SK-N-MC (cell line): ENCODE results near the gene RHOF.

ENCODE experiments used
- DNase-seq: peaks from one replicate; pipeline ENCODE4 v3.0.0-alpha.2; 2011; ENCODE audit warnings: low read depth, low spot score
- H3K27ac ChIP-seq: fragments of 200-600 bp; sonication (generic); 2 replicates; pipeline ENCODE4 v1.5.1; 2016; ENCODE audit warnings: mixed run types
- H3K36me3 ChIP-seq: fragments of 200-600 bp; sonication (generic); 2 replicates; pipeline ENCODE4 v1.6.1; 2017; ENCODE audit warnings: antibody characterized with exemption, low read length, mixed read lengths; ENCODE audit not compliant: insufficient read depth
- H3K4me3 ChIP-seq: fragments of 200-600 bp; sonication (generic); 2 replicates; pipeline ENCODE4 v1.5.1; 2016
- H3K9ac ChIP-seq: fragments of 200-600 bp; sonication (generic); 2 replicates; pipeline ENCODE4 v1.8.0; 2017; ENCODE audit warnings: mixed run types, mixed read lengths; ENCODE audit not compliant: insufficient read length
- H3K9me3 ChIP-seq: fragments of 200-600 bp; sonication (generic); 2 replicates; pipeline ENCODE4 v1.6.1; 2017; ENCODE audit warnings: low read depth, mild to moderate bottlenecking, antibody characterized with exemption, low read length, moderate library complexity, mixed read lengths
- EZH2 ChIP-seq: fragments of 200-600 bp; sonication (generic); IDR thresholded peaks from one replicate; pipeline ENCODE4 v1.6.1; 2017; ENCODE audit warnings: antibody characterized with exemption
- FOXP2 ChIP-seq: optimal IDR thresholded peaks from 2 replicates; pipeline ENCODE3; 2011; ENCODE audit warnings: mild to moderate bottlenecking, moderate library complexity; ENCODE audit not compliant: insufficient read depth; ENCODE audit errors: extremely low read length, control extremely low read depth
- POLR2AphosphoS5 ChIP-seq: IDR thresholded peaks from 2 replicates; pipeline ENCODE4 v1.6.1; 2012; ENCODE audit warnings: mild to moderate bottlenecking, low read depth, low read length, borderline replicate concordance

RHOF gene

DNA sequence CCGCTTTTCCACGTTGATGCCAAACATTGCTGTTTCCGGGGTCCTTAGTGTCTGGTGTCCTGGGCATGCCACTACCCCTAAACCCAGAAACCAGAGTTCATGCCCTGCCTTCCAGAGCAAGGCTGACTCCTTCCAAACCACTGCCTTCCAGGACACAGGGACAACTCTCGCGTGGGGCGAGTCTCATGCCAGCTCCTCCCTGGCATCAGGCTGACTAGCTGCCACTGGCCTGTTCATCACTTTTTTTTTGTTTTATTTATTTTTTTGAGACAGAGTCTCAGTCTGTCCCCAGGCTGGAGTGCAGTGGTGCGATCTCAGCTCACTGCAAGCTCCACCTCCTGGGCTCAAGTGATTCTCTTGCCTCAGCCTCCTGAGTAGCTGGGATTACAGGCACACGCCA lies 15.1 kb upstream of the RHOF start:
- Histone ChIP-seq H3K27ac (no peak overlapping the region), H3K9me3 (no peaks in the 10 kb centered on the region), H3K9ac (no peak overlapping the region), H3K36me3 (peaks cover 43% of the 10 kb centered on the region), H3K4me3 (no peak overlapping the region)
- no peak for DNase-seq
- TF ChIP-seq EZH2, result no peak

DNA sequence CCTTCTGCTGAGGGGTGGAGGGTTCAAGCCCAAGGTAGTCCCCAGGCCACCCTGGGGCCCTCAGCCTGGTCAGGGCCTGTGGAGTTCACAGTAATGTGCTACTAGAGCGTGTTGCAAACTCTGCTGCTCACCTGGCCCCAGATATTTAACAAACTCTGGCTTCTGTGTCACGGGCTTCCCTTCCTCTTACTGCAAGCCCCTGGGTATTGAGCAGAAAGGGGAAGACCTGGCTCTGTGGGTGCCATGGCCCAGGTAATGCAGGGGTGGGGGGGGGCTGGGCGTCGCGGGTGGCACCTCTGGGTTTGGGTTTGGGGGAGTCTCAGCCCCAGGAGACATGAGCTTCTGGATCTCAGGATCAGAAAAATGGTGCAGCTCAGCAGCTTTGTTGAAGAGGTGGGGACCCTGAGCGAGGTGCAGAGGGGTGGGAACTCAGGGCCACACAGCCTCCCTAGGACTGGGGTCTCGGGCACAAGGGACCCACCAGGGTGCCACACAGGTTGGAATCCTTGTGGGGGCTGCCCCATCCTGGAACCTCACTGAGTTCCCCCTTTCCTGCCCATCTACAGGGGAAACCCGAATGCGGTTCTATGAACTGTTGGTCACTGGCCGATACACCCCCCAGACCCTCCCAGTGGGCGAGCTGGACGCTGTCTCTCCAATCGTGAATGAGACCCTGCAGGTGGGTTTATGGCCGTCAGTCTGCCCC lies 14.3 kb upstream of the RHOF start:
- H3K9me3 ChIP-seq, result no peaks in the 10 kb centered on the region
- peaks cover 37% of the 10 kb centered on the region for H3K36me3 ChIP-seq
- H3K27ac ChIP-seq, result no peak overlapping the region
- H3K4me3 ChIP-seq, result no peak overlapping the region
- H3K9ac ChIP-seq, result no peak overlapping the region
- DNase-seq, result no peak
- TF ChIP-seq EZH2 (no peak), FOXP2 (no peak), POLR2AphosphoS5 (no peak)

DNA sequence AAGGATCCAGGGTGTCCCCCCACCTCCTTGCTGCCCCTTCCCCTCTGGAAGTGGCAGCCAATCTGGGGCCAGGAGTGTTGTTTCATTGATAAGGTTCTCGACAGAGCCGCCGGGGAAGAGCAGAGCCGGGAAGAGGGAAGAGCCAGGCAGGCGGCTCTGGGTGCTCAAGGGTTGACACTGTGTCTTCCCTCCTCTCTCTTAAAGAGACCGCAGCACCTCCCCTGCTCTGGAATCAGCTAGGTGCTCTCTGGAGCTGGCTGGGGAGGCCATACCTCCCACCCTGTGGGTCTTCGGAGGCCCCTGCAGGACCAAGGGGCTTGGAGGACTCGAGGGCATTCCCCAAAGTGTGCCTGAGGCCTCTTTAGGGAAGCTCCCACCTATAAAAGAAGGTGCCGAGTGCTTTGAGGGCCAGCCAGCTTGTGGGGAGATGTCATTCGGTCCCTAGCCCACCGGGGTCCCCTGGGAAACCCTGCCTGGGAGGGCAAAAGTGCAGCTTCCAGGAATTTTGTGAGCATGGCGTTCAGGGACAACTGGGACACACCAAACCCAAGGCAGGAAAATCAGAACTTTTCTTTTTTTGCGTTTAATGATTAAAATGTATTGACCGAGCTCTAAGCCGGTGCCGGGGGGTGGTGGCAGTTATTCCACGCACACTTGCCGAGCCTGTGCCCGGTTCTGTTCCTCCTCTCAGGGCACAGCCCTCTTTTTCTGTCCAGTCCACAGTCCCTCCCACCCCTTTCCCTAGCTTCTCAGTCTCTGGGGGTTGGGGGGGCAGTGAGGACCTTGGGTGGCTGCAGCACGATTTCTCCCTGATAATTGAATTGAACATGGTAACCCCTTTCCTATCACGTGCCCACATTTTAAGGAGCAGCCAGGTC lies 13.3 kb upstream of the RHOF start:
- DNase-seq, result no peak

DNA sequence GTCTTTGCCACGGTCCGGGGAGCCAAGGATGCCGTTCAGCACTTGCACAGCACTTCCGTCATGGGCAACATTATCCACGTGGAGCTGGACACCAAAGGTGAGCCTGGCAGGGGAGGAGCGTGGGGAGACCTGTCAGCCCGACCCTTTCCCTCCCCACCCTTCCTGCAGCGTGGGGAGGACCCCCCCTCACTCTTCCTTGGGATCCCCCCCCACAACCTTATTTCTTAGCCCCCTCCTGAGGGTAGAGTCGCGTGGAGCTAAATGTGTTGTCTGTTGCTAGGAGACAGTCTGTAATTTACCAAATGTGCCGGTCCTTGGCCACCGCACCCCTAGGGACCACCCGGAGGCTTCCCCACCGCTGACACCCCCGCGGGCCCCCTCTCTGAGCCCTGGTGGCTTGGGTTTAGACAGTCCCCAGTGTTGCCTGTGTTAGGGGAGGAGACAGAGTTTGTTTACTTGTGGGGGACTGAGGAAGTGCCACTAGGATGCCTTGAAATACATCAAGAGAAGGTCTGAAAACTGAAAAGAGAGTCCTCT lies 12.6 kb upstream of the RHOF start:
- Histone ChIP-seq H3K36me3 (peaks cover 27% of the 10 kb centered on the region), H3K9me3 (no peaks in the 10 kb centered on the region), H3K9ac (peak overlapping the region; percentile 22), H3K4me3 (peak overlapping the region; percentile 95), H3K27ac (no peak overlapping the region)
- DNase-seq, result no peak
- TF ChIP-seq EZH2 (no peak), FOXP2 (no peak), POLR2AphosphoS5 (no peak)

More for the DNA sequence above, 13.3 kb upstream of the RHOF start:
- Histone ChIP-seq H3K9me3 (no peaks in the 10 kb centered on the region), H3K4me3 (peak overlapping the region; percentile 95), H3K36me3 (peaks cover 32% of the 10 kb centered on the region), H3K27ac (peak overlapping the region; percentile 42; the same call in 1 of the 2 replicates), H3K9ac (peak overlapping the region; percentile 22)
- TF ChIP-seq POLR2AphosphoS5 (no peak), FOXP2 (no peak)

DNA sequence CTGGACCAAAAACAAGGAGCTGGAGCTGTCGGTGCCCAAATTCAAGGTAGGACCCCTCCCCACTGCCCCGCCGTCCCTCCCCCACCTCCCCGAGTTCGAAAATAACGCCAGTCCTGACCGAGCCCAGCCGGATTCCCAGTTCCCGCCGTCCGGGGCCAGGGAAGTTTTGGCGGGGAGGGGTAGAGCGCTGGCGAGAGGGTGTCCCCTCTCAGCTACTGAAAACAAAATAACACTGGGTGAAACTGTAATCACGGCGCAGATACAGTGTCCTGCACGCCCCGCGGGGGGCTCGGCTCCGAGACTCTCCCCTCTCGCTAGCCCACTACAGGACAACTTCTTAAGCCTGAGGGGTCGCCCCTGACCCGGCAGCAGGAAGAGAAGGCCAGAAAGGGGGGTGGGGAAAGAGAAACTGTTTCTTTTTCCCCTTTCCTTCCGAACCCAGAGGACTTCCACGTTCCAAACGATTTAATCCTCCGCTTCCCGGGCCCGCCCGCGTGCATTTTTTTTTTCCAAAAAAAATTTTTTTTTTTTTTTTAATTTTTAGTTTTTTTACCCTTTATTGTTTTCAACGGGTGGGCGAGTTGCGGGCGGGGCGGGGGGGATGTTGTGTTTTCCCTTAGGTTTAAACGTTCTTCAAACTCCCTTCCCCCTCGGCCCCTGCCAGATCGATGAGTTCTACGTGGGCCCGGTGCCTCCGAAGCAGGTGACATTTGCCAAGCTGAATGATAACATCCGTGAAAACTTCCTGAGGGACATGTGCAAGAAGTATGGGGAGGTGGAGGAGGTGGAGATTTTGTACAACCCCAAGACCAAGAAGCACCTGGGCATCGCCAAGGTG lies 11.9 kb upstream of the RHOF start:
- Histone ChIP-seq H3K27ac (peak overlapping the region; percentile 62), H3K9ac (peak overlapping the region; percentile 89), H3K36me3 (peaks cover 22% of the 10 kb centered on the region; the same call in 1 of the 2 replicates), H3K9me3 (no peaks in the 10 kb centered on the region), H3K4me3 (peak overlapping the region; percentile 95)
- no peak for TF ChIP-seq POLR2AphosphoS5
- no peak for TF ChIP-seq EZH2
- no peak for TF ChIP-seq FOXP2
- DNase-seq, result no peak

DNA sequence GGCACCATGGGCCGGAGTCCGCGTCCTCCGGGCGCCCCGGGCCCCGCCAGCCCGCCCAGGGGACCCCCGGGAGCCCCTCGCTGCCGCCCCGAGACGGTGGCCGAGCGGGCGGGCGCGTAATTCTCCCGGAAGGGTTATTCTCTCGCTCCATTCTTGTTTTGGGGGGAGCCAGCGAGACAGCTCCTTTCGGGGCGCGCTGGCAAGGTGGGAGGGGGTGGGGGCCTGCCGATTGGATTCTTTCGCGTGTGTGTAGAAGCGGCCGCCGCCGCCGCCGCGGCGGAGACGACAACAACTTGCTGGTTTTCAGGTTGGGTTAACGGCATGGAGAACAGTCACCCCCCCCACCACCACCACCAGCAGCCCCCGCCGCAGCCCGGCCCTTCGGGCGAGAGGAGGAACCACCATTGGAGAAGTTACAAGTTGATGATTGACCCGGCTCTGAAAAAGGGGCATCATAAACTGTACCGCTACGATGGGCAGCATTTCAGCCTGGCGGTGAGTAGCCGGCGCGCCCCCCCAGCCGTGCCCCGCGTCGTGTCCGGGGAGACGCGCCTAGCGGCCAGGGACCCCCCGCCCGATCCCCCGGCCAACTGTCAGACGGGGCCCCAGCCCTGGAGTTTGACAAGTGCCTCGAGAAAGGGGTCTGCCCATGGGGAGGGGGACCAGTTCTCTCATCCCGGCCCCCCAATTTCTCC lies 11.1 kb upstream of the RHOF start:
- H3K27ac ChIP-seq, result peak overlapping the region; percentile 62
- peak overlapping the region; percentile 89 for H3K9ac ChIP-seq
- H3K4me3 ChIP-seq, result peak overlapping the region; percentile 95

DNA sequence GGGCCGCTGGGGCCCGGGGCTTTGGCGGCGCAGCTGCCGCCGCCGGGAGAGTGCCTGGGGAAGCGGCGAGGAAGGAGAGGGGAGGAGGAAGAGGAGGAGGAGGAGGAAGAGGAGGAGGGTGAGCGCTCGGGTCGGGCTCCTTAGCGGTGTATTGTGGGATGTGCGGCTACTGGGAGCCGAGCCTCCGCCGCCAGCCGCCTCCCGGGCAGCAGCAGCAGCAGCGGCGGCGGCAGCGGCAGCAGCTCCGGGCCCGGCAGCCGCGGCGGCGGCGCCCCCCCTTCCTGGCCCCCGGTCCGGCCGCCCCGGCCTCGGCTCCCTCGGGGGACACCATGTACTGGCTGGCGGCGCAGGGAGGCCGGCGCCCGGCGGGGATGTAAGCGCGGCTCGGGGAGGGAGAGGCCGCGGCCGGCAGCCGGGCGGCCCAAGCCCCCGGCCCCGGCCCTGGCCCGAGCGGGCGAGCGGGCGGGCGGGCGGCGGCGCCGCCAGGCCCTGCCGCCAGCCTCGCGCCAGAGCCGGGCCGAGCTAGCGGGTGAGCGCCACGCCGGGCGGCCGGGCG lies 10.5 kb upstream of the RHOF start, which contains the start of gene SETD1B:
SETD1B (plus strand) TSS at position 149 of the 556 bp plus-strand sequence. CDS start 729 bp downstream, outside the sequence.
- TF ChIP-seq POLR2AphosphoS5 (no peak), FOXP2 (no peak), EZH2 (no peak)
- no peaks in the 10 kb centered on the region for H3K9me3 ChIP-seq
- peaks cover 8% of the 10 kb centered on the region; the same call in 1 of the 2 replicates for H3K36me3 ChIP-seq
- H3K27ac ChIP-seq, result peak within 1 kb of the TSS; percentile 93
- peak within 1 kb of the TSS; percentile 95 for H3K4me3 ChIP-seq
- peak within 1 kb of the TSS; percentile 94 for H3K9ac ChIP-seq
- no peak for DNase-seq

More for the DNA sequence above, 11.1 kb upstream of the RHOF start:
- TF ChIP-seq FOXP2 (no peak), EZH2 (no peak), POLR2AphosphoS5 (no peak)
- DNase-seq, result no peak
- Histone ChIP-seq H3K36me3 (peaks cover 14% of the 10 kb centered on the region; the same call in 1 of the 2 replicates), H3K9me3 (no peaks in the 10 kb centered on the region)
